HEK293 (cell line): Measurements from ENCODE around the gene IZUMO3.

Experiments used
- CTCF ChIP-seq: fragments of 450-650 bp; formaldehyde crosslinking; IDR thresholded peaks from 2 replicates; pipeline ENCODE4 v1.5.1; 2016; ENCODE audit warnings: missing biosample characterization, missing genetic modification characterization
- YY1 ChIP-seq: fragments of 450-650 bp; formaldehyde crosslinking; IDR thresholded peaks from 2 replicates; pipeline ENCODE4 v1.5.1; 2018; ENCODE audit warnings: missing biosample characterization, missing genetic modification characterization
- ZBTB21 ChIP-seq: fragments of 450-650 bp; formaldehyde crosslinking; IDR thresholded peaks from 2 replicates; pipeline ENCODE4 v1.5.1; 2017; ENCODE audit warnings: missing biosample characterization, missing genetic modification characterization
- ZNF24 ChIP-seq: fragments of 450-650 bp; formaldehyde crosslinking; IDR thresholded peaks from 2 replicates; pipeline ENCODE4 v1.5.1; 2016; ENCODE audit warnings: missing biosample characterization, missing genetic modification characterization
- ZSCAN30 ChIP-seq: fragments of 450-650 bp; IDR thresholded peaks from 2 replicates; pipeline ENCODE4 v1.5.1; 2018; ENCODE audit warnings: missing biosample characterization, mild to moderate bottlenecking, missing genetic modification characterization, moderate library complexity

GRCh38 chr9:24500761-24501160 is 44.9 kb downstream of the IZUMO3 start:
- TF ChIP-seq YY1 (no peak), CTCF (tag by site-specific recombination) (no peak), ZNF24 (tag by site-specific recombination) (no peak), ZSCAN30 (tag by site-specific recombination) (no peak), ZBTB21 (tag by site-specific recombination) (no peak)
